ENCODE results near the gene GJE1.
"Not testable (repeated sequence)": the region's sequence is repeated elsewhere in the genome, so short reads cannot be mapped to it uniquely, and the experiment has no call there.

GJE1 gene

GRCh38 chr6:142132625-142133024, at the start of gene GJE1:
Gene GJE1, plus strand, starts transcription at chr6:142132925. Its CDS starts 234 bp downstream, at chr6:142133159.
- DNase-seq (ENCODE audit: low read depth in 2 of 2) = no peak

GRCh38 chr6:142087950-142088857, 44.5 kb upstream of the GJE1 start:
- DNase-seq (ENCODE audit: low read depth in 2 of 2) = no peak

- DNase-seq (ENCODE audit: low read depth in 2 of 2) = no peak
Observed at GRCh38 chr6:142088858-142089216, 43.9 kb upstream of the GJE1 start.

- not testable (repeated sequence) for DNase-seq (ENCODE audit: low read depth in 2 of 2)
Observed at GRCh38 chr6:142104820-142105219, 27.9 kb upstream of the GJE1 start.

- DNase-seq (ENCODE audit: low read depth in 2 of 2) = not testable (repeated sequence)
Observed at GRCh38 chr6:142110820-142111219, 21.9 kb upstream of the GJE1 start.

GRCh38 chr6:142112451-142113061, 20.2 kb upstream of the GJE1 start:
- peak; percentile 23 to 30 for DNase-seq (ENCODE audit: low read depth in 2 of 2)

GRCh38 chr6:142117366-142117765, 15.4 kb upstream of the GJE1 start:
- DNase-seq (ENCODE audit: low read depth in 2 of 2) = no peak

GRCh38 chr6:142118328-142118727, 14.4 kb upstream of the GJE1 start:
- no peak for DNase-seq (ENCODE audit: low read depth in 2 of 2)

- no peak for DNase-seq (ENCODE audit: low read depth in 2 of 2)
Observed at GRCh38 chr6:142118925-142119324, 13.8 kb upstream of the GJE1 start.

GRCh38 chr6:142121342-142121741, 11.4 kb upstream of the GJE1 start:
- DNase-seq (ENCODE audit: low read depth in 2 of 2) = no peak

GRCh38 chr6:142130814-142131213, 1.9 kb upstream of the GJE1 start:
- no peak for DNase-seq (ENCODE audit: low read depth in 2 of 2)

GRCh38 chr6:142138876-142139275, 6.2 kb downstream of the GJE1 start:
- DNase-seq (ENCODE audit: low read depth in 2 of 2) = no peak

- not testable (repeated sequence) for DNase-seq (ENCODE audit: low read depth in 2 of 2)
Observed at GRCh38 chr6:142141531-142141930, 8.8 kb downstream of the GJE1 start.

- peak; percentile 91 to 95 for DNase-seq (ENCODE audit: low read depth in 2 of 2)
Observed at GRCh38 chr6:142146828-142147662, 14.3 kb downstream of the GJE1 start, which contains the start of the genes NMBR and VTA1. Gene NMBR, minus strand, starts transcription at chr6:142147122. Its CDS starts 58,464 bp downstream, at chr6:142088658. Gene VTA1, plus strand, starts transcription at chr6:142147263. Its CDS starts 25 bp downstream, at chr6:142147288.

GRCh38 chr6:142152746-142153145, 20.0 kb downstream of the GJE1 start:
- no peak for DNase-seq (ENCODE audit: low read depth in 2 of 2)

- DNase-seq (ENCODE audit: low read depth in 2 of 2) = no peak
Observed at GRCh38 chr6:142153196-142153595, 20.5 kb downstream of the GJE1 start.

- no peak for DNase-seq (ENCODE audit: low read depth in 2 of 2)
Observed at GRCh38 chr6:142154336-142154735, 21.6 kb downstream of the GJE1 start.

GRCh38 chr6:142155091-142155490, 22.4 kb downstream of the GJE1 start:
- no peak for DNase-seq (ENCODE audit: low read depth in 2 of 2)

- no peak for DNase-seq (ENCODE audit: low read depth in 2 of 2)
Observed at GRCh38 chr6:142155895-142156757, 23.4 kb downstream of the GJE1 start.

- DNase-seq (ENCODE audit: low read depth in 2 of 2) = not testable (repeated sequence)
Observed at GRCh38 chr6:142156758-142157068, 24.0 kb downstream of the GJE1 start.

- DNase-seq (ENCODE audit: low read depth in 2 of 2) = no peak
Observed at GRCh38 chr6:142162780-142163179, 30.1 kb downstream of the GJE1 start.
